ENCODE measurements around the gene CEMP1.

Gene CEMP1

DNA sequence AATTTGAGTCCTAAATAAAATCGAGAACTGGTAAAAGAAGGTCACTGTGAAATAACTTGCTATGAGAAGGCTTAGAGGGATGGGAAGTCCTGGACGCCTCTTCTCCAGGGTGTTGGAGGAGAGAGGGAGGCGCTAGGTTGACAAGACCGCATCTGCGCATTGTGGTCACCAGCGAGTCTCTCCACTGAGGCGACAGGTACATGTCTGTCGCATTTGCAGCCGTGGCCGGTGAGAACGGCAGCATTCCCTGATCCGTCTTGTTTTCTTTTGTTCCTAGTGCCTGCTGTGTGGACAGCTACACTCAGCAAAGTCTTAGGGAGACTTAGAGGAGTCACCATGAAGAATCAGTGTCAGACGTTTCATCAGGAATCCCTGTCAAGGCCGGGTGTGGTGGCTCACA lies 25.5 kb downstream of the CEMP1 start:
- DNase-seq (ENCODE audit: low read depth in 1 of 2, low spot score in 1 of 2): no peak

DNA sequence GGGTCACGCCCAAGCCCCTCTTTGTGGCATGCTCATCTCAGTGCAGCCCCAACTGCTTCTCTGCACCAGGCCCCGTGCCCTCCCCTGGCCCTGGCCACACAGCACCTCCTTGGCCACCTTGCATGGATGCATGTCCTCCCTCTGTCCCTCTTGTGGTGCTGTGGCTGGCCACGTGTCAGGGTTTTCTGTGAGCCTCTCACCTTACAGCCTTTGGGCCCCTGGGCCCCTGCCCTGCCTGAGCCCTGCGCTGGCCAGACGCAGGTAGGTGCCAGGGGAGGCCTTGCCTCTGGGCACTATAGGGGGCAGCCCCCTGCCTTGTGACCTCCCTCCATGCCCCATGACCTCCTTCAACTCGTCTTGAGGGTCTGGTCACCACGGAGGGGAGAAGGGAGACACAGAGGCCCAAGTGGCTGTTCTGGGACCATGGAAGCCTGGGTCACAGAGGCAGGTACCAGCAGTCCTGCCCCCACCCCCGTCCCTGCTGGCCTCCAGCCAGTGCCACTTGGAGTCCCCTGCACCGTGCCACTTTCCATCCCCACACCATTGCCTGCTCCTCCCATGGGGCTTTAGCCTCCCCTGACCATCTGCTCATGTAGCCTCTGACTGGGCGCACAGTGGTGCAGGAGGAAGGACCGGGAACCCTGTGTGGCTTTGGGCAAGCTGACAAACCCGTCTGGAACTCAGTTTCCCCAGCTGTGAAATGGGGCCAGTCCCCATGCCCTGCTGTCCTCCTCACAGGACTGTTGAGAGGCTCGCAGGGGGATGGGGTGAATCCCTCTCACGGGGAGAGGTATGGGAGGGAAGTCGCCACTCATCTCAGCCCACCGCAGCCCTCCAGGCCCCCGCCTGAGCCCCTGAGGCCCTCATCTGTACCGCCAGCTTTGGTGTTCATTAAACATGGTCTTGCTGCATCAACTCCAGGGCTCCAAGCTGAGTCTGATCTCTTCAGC lies 29.0 kb downstream of the CEMP1 start:
- DNase-seq (ENCODE audit: low read depth in 1 of 2, low spot score in 1 of 2): no peak

- DNase-seq (ENCODE audit: low read depth in 1 of 2, low spot score in 1 of 2): peak; percentile 63 to 70
These were observed 30.1 kb downstream of the CEMP1 start for GRCh38 chr16:2500918-2501750.

GRCh38 chr16:2500430-2500917 lies 30.7 kb downstream of the CEMP1 start:
- no peak for DNase-seq (ENCODE audit: low read depth in 1 of 2, low spot score in 1 of 2)

GRCh38 chr16:2499890-2500429 lies 31.2 kb downstream of the CEMP1 start:
- DNase-seq (ENCODE audit: low read depth in 1 of 2, low spot score in 1 of 2): no peak

DNA sequence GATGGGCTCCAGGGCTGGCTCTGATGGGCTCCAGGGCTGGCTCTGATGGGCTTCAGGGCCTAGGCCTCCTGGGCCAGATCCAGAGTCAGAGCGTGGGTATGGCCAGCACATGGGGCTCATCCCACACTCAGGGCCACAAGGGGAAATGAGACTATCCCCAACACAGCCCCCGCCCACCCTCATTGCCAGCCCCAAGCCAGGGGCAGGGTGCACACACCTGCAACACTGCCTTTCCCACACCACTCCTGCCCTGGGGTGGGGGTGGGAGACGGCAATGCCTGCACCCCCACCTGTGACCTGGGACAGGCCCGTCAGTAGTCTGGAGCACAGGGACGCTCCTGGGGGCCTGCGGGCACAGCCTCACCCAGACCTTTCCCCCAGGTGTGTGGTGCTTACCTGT lies 31.8 kb downstream of the CEMP1 start:
- DNase-seq (ENCODE audit: low read depth in 1 of 2, low spot score in 1 of 2): no peak

GRCh38 chr16:2498531-2499253 lies 32.5 kb downstream of the CEMP1 start:
- DNase-seq (ENCODE audit: low read depth in 1 of 2, low spot score in 1 of 2): no peak

- no peak for DNase-seq (ENCODE audit: low read depth in 1 of 2, low spot score in 1 of 2)
These were observed 33.3 kb downstream of the CEMP1 start for GRCh38 chr16:2497695-2498484.

GRCh38 chr16:2497116-2497630 lies 34.0 kb downstream of the CEMP1 start:
- no peak for DNase-seq (ENCODE audit: low read depth in 1 of 2, low spot score in 1 of 2)

DNA sequence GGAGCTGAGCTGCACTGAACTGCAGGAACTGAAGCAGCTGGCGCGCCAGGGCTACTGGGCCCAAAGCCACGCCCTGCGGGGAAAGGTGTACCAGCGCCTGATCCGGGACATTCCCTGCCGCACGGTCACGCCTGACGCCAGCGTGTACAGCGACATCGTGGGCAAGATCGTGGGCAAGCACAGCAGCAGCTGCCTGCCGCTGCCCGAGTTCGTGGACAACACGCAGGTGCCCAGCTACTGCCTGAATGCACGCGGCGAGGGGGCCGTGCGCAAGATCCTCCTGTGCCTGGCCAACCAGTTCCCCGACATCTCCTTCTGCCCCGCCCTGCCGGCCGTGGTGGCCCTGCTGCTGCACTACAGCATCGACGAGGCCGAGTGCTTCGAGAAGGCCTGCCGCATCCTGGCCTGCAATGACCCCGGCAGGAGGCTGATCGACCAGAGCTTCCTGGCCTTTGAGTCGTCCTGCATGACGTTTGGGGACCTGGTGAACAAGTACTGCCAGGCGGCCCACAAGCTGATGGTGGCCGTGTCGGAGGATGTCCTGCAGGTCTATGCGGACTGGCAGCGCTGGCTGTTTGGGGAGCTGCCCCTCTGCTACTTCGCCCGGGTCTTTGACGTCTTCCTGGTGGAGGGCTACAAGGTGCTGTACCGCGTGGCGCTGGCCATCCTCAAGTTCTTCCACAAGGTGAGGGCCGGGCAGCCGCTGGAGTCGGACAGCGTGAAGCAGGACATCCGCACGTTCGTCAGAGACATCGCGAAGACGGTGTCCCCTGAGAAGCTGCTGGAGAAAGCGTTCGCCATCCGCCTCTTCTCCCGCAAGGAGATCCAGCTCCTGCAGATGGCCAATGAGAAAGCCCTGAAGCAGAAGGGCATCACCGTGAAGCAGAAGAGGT lies 34.7 kb downstream of the CEMP1 start:
- DNase-seq (ENCODE audit: low read depth in 1 of 2, low spot score in 1 of 2): no peak

GRCh38 chr16:2495041-2495440 lies 36.2 kb downstream of the CEMP1 start:
- DNase-seq (ENCODE audit: low read depth in 1 of 2, low spot score in 1 of 2): no peak

- no peak for DNase-seq (ENCODE audit: low read depth in 1 of 2, low spot score in 1 of 2)
These were observed 36.6 kb downstream of the CEMP1 start for GRCh38 chr16:2494616-2495015.

- no peak for DNase-seq (ENCODE audit: low read depth in 1 of 2, low spot score in 1 of 2)
These were observed 37.6 kb downstream of the CEMP1 start for GRCh38 chr16:2493605-2494004.

GRCh38 chr16:2492292-2492691 lies 38.9 kb downstream of the CEMP1 start:
- no peak for DNase-seq (ENCODE audit: low read depth in 1 of 2, low spot score in 1 of 2)

GRCh38 chr16:2490190-2491105 lies 40.8 kb downstream of the CEMP1 start:
- no peak for DNase-seq (ENCODE audit: low read depth in 1 of 2, low spot score in 1 of 2)

DNA sequence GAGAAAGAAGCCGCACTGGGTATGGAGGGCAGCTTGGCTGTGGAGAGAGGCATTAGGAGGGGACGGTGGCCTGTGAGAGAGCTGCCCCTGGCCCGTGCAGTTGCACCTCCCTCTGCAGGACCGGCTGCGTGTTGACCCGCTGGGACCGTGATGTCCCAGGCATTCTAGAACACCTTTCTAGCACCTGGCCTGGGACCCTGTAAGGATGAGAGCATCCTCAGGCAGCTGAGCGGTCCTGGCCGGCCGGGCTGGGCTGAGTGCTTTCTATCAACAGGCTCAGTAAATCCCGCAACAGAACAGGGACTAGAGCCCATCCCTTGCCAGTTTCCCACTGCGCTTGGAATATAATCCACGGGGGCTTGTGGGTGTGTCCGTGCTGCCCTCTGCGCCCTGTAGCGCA lies 41.6 kb downstream of the CEMP1 start:
- DNase-seq (ENCODE audit: low read depth in 1 of 2, low spot score in 1 of 2): no peak

- no peak for DNase-seq (ENCODE audit: low read depth in 1 of 2, low spot score in 1 of 2)
These were observed 43.2 kb downstream of the CEMP1 start for GRCh38 chr16:2487903-2488531.

- no peak for DNase-seq (ENCODE audit: low read depth in 1 of 2, low spot score in 1 of 2)
These were observed 43.7 kb downstream of the CEMP1 start for GRCh38 chr16:2487517-2487842.

Measured in activated T-helper 1 cell treated with anti-CD3 and anti-CD28 coated beads, Interleukin-2, amount 50 U/mL, for 16 hours (primary cell).